GM21717 (cell line): ENCODE measurements around the gene PLA2G6.
"Not testable (repeated sequence)": the region's sequence is repeated elsewhere in the genome, so short reads cannot be mapped to it uniquely, and the experiment has no call there.

Source experiments
- ATAC-seq: cut with Tn5 transposase; IDR thresholded peaks from one replicate; pipeline ENCODE4 v1.9.1; 2021; ENCODE audit warnings: mild to moderate bottlenecking, moderate library complexity; ENCODE audit not compliant: unreplicated experiment

Gene PLA2G6

GRCh38 chr22:38137876-38138687, 43.5 kb downstream of the PLA2G6 start:
- no peak for ATAC-seq

GRCh38 chr22:38136607-38137006, 45.0 kb downstream of the PLA2G6 start:
- no peak for ATAC-seq

GRCh38 chr22:38135133-38135706, 46.4 kb downstream of the PLA2G6 start:
- ATAC-seq, result no peak

- ATAC-seq, result no peak
Measured at GRCh38 chr22:38133331-38133730, 48.3 kb downstream of the PLA2G6 start.

GRCh38 chr22:38132794-38133193, 48.8 kb downstream of the PLA2G6 start:
- no peak for ATAC-seq

GRCh38 chr22:38132136-38132535, 49.5 kb downstream of the PLA2G6 start:
- ATAC-seq, result no peak

GRCh38 chr22:38131399-38131798, 50.2 kb downstream of the PLA2G6 start:
- no peak for ATAC-seq

GRCh38 chr22:38129856-38130255, 51.8 kb downstream of the PLA2G6 start:
- no peak for ATAC-seq

GRCh38 chr22:38129021-38129420, 52.6 kb downstream of the PLA2G6 start:
- ATAC-seq, result no peak

GRCh38 chr22:38127869-38128268, 53.8 kb downstream of the PLA2G6 start:
- ATAC-seq, result no peak

- ATAC-seq, result no peak
Measured at GRCh38 chr22:38126928-38127668, 54.5 kb downstream of the PLA2G6 start.

- ATAC-seq, result no peak
Measured at GRCh38 chr22:38125751-38126201, 55.9 kb downstream of the PLA2G6 start.

- no peak for ATAC-seq
Measured at GRCh38 chr22:38125038-38125610, 56.5 kb downstream of the PLA2G6 start.

GRCh38 chr22:38124236-38124974, 57.2 kb downstream of the PLA2G6 start:
- ATAC-seq, result no peak

- no peak for ATAC-seq
Measured at GRCh38 chr22:38122616-38123015, 59.0 kb downstream of the PLA2G6 start.

- no peak for ATAC-seq
Measured at GRCh38 chr22:38120359-38121110, 61.1 kb downstream of the PLA2G6 start.

- not testable (repeated sequence) for ATAC-seq
Measured at GRCh38 chr22:38118747-38119146, 62.9 kb downstream of the PLA2G6 start.

- no peak for ATAC-seq
Measured at GRCh38 chr22:38118182-38118581, 63.4 kb downstream of the PLA2G6 start.

- not testable (repeated sequence) for ATAC-seq
Measured at GRCh38 chr22:38117556-38117955, 64.1 kb downstream of the PLA2G6 start.
